HG03558 (cell line): ENCODE results near the gene PCDHB7.
"Not testable (repeated sequence)": the region's sequence is repeated elsewhere in the genome, so short reads cannot be mapped to it uniquely, and the experiment has no call there.

ENCODE experiments used
- ATAC-seq: cut with Tn5 transposase; IDR thresholded peaks from one replicate; pipeline ENCODE4 v1.9.1; 2021; ENCODE audit warnings: moderate number of reproducible peaks; ENCODE audit not compliant: unreplicated experiment; ENCODE audit errors: extremely low read depth

PCDHB7 gene

DNA sequence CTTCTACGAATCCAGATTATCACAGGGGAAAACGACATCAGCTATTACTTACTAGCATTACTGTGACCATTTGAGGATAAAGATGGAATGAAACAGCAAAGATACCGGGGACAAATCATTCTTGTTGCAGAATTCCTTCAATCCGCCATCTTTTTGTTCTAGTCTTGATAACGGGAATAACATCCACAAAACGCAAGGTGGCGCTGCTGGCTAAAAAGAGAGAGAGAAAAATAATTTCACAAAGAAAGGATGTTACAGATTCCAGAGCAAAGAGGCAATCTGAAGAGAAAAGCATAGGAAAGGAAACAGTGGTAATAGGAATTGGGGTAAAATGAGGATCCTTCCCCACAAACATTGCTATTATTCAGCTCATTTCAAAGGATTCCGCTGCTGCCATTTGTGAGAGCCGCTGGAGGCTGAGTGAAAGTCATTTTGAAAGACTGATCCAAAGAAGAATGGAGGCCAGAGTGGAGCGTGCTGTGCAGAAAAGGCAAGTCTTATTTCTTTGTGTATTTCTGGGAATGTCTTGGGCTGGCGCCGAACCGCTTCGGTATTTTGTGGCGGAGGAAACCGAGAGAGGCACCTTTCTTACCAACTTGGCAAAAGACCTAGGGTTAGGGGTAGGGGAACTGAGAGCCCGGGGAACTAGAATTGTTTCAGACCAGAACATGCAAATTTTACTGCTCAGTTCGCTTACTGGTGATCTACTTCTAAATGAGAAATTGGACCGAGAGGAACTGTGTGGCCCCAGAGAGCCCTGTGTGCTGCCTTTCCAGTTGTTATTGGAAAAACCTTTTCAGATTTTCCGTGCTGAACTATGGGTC, at the start of gene PCDHB7:
Gene PCDHB7 (plus strand): TSS at position 264 of the 824 bp plus-strand sequence. CDS start 192 bp downstream, at position 456.
- no peak for ATAC-seq

DNA sequence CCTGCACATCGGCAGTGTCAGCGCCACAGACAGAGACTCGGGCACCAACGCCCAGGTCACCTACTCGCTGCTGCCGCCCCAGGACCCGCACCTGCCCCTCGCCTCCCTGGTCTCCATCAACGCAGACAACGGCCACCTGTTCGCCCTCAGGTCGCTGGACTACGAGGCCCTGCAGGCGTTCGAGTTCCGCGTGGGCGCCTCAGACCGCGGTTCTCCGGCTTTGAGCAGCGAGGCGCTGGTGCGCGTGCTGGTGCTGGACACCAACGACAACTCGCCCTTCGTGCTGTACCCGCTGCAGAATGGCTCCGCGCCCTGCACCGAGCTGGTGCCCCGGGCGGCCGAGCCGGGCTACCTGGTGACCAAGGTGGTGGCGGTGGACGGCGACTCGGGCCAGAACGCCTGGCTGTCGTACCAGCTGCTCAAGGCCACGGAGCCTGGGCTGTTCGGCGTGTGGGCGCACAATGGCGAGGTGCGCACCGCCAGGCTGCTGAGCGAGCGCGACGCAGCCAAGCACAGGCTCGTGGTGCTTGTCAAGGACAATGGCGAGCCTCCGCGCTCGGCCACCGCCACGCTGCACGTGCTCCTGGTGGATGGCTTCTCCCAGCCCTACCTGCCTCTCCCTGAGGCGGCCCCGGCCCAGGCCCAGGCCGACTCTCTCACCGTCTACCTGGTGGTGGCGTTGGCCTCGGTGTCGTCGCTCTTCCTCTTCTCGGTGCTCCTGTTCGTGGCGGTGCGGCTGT, 48.9 kb upstream of the PCDHB7 start:
- ATAC-seq = not testable (repeated sequence)

DNA sequence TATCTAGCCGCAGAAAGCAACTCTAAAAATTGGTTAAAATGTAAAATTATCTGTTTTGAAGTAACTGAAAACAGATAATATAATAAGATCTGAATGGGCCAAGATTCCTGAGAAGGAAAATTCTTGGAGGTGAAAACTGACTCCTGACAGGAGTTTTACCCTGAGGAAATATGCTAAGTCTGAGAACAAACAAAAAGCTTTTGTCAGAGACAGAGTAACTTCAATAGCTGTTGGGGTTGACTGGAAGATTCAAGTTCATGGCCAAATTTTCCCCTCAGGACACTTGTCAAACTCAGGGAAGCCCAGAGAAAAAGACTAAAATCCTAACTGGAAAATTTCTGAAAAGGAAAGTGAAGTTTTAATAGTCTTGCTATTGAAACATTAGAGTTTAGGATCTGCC, 45.1 kb upstream of the PCDHB7 start:
- no peak for ATAC-seq

DNA sequence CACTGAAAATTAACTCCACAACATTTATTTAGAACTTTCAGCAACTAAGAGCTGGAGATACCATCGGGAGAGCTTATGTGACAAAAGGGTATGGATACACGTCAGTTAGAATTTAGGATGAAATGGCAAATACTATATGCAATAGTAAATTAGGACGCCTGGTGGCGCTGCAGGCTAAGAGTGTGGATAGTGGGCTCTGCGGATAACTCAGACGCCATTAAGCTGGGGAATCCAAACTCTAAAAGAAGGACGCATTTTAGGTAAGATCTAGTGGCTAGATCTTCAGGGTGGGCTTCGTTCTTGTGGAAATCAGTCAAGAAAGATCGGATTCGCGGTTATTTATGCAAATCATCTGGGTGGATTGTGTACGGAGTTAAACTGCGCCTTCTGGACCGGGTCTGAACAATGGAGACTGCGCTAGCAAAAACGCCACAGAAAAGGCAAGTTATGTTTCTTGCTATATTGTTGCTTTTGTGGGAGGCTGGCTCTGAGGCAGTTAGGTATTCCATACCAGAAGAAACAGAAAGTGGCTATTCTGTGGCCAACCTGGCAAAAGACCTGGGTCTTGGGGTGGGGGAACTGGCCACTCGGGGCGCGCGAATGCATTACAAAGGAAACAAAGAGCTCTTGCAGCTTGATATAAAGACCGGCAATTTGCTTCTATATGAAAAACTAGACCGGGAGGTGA, 37.3 kb upstream of the PCDHB7 start, which contains the start of gene PCDHB5:
Gene PCDHB5 (plus strand): TSS at position 177 of the 688 bp plus-strand sequence. CDS start 229 bp downstream, at position 406.
- no peak for ATAC-seq

DNA sequence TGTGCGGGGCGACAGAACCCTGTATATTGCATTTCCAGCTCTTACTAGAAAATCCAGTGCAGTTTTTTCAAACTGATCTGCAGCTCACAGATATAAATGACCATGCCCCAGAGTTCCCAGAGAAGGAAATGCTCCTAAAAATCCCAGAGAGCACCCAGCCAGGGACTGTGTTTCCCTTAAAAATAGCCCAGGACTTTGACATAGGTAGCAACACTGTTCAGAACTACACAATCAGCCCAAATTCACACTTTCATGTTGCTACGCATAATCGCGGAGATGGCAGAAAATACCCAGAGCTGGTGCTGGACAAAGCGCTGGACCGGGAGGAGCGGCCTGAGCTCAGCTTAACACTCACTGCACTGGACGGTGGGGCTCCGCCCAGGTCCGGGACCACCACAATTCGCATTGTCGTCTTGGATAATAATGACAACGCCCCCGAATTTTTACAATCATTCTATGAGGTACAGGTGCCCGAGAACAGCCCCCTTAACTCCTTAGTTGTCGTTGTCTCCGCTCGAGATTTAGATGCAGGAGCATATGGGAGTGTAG, 36.7 kb upstream of the PCDHB7 start:
- no peak for ATAC-seq

DNA sequence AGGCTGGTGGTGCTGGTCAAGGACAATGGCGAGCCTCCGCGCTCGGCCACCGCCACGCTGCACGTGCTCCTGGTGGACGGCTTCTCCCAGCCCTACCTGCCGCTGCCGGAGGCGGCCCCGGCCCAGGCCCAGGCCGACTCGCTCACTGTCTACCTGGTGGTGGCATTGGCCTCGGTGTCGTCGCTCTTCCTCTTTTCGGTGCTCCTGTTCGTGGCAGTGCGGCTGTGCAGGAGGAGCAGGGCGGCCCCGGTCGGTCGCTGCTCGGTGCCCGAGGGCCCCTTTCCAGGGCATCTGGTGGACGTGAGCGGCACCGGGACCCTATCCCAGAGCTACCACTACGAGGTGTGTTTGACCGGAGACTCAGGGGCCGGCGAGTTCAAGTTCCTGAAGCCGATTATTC, 35.1 kb upstream of the PCDHB7 start:
- not testable (repeated sequence) for ATAC-seq

DNA sequence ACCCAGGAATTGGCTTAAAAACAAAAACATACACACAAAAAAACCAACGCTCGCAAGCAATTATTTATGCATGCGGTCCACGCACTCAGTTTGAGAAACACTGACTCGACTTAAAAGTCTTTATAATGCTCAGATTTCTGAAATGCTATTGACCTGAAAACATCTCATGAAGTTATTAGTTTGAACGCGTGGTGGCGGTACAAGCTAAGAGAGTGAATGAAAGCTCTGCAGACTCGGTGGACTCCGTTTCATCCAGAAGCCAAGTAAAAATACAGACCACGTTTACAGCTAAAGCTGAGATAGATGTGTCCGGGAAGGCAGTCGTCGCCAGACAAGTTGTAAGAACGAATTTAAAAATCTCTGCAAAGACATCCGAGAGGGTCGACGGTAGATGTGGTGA, 22.6 kb upstream of the PCDHB7 start, which contains the start of gene PCDHB6:
Gene PCDHB6 (plus strand): TSS at position 246 of the 400 bp plus-strand sequence. CDS start 201 bp downstream, outside the sequence.
- no peak for ATAC-seq

DNA sequence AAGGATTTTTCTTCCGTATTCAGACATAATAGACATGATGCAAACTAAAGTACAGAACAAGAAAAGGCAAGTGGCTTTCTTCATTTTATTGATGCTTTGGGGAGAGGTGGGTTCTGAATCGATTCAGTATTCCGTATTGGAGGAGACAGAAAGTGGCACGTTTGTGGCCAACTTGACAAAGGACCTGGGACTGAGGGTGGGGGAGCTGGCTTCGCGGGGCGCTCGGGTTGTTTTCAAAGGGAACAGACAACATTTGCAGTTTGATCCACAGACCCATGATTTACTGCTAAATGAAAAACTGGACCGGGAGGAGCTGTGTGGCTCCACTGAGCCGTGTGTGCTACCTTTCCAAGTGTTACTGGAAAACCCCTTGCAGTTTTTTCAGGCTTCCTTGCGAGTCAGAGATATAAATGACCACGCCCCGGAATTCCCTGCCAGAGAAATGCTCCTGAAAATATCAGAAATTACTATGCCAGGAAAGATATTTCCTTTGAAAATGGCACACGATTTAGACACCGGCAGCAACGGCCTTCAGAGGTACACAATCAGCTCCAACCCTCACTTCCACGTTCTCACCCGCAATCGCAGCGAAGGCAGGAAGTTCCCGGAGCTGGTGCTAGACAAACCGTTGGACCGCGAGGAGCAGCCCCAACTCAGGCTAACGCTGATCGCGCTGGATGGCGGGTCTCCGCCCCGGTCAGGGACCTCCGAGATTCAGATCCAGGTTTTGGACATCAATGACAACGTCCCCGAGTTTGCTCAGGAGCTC, 22.0 kb upstream of the PCDHB7 start:
- no peak for ATAC-seq

DNA sequence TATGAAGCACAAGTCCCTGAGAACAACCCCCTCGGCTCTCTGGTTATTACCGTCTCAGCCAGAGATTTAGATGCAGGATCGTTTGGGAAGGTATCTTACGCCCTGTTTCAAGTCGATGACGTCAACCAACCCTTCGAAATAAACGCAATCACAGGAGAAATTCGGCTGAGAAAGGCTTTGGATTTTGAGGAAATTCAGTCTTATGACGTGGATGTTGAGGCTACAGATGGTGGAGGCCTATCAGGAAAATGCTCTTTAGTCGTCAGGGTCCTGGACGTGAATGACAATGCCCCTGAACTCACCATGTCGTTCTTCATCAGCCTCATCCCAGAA, 21.5 kb upstream of the PCDHB7 start:
- no peak for ATAC-seq

DNA sequence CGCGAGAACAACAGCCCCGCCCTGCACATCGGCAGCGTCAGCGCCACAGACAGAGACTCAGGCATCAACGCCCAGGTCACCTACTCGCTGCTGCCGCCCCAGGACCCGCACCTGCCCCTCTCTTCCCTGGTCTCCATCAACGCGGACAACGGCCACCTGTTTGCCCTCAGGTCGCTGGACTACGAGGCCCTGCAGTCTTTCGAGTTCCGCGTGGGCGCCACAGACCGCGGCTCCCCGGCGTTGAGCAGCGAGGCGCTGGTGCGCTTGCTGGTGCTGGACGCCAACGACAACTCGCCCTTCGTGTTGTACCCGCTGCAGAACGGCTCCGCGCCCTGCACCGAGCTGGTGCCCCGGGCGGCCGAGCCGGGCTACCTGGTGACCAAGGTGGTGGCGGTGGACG, 20.8 kb upstream of the PCDHB7 start:
- ATAC-seq = not testable (repeated sequence)

DNA sequence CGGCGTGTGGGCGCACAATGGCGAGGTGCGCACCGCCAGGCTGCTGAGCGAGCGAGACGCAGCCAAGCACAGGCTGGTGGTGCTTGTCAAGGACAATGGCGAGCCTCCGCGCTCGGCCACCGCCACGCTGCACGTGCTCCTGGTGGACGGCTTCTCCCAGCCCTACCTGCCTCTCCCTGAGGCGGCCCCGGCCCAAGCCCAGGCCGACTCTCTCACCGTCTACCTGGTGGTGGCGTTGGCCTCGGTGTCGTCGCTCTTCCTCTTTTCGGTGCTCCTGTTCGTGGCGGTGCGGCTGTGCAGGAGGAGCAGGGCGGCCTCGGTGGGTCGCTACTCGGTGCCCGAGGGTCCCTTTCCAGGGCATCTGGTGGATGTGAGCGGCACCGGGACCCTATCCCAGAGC, 20.3 kb upstream of the PCDHB7 start:
- not testable (repeated sequence) for ATAC-seq

DNA sequence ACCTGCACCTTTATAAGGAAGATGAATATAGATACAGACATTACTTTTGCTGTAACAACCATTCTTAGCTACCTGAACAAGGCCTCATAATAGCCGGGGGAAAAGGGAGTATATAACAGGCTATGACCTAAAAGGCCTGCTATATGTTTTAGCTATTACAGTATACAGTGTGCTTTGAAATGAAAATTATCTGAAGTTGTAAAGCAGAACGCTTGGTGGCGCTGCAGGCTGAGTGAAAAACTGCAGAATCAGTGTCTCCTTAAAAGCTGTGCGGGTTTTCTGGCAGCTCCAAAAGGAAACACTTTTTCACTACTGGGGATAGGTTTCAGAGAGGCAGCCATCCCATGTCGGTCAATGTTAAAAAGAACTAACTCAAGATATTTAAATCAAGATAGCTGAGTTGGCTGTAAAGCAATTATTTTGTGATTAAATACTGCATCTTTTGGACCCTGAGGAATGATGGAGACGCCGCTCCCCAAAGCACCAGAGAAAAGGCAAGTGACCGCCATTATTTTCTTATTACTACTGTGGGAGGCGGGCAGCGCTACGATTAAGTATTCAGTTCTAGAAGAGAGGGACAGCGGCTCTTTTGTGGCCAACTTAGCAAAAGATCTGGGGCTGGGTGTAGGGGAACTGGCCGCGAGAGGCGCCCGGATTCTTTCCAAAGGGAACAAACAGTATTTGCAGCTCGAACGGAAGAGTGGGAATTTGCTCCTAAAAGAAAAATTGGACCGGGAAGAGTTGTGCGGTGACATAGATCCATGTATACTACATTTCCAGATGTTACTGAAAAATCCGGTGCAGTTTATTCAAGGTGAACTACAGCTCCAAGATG, 16.7 kb upstream of the PCDHB7 start:
- ATAC-seq = no peak

DNA sequence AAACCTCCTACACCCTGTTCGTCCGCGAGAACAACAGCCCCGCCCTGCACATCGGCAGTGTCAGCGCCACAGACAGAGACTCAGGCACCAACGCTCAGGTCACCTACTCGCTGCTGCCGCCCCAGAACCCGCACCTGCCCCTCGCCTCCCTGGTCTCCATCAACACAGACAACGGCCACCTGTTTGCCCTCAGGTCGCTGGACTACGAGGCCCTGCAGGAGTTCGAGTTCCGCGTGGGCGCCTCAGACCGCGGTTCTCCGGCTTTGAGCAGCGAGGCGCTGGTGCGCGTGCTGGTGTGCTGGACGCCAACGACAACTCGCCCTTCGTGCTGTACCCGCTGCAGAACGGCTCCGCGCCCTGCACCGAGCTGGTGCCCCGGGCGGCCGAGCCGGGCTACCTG, 15.1 kb upstream of the PCDHB7 start:
- ATAC-seq = not testable (repeated sequence)

DNA sequence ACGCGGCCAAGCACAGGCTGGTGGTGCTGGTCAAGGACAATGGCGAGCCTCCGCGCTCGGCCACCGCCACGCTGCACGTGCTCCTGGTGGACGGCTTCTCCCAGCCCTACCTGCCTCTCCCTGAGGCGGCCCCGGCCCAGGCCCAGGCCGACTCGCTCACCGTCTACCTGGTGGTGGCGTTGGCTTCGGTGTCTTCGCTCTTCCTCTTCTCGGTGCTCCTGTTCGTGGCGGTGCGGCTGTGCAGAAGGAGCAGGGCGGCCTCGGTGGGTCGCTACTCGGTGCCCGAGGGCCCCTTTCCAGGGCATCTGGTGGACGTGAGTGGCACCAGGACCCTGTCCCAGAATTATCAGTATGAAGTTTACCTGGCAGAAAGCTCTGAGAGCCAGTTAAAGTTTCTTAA, 14.5 kb upstream of the PCDHB7 start:
- not testable (repeated sequence) for ATAC-seq

DNA sequence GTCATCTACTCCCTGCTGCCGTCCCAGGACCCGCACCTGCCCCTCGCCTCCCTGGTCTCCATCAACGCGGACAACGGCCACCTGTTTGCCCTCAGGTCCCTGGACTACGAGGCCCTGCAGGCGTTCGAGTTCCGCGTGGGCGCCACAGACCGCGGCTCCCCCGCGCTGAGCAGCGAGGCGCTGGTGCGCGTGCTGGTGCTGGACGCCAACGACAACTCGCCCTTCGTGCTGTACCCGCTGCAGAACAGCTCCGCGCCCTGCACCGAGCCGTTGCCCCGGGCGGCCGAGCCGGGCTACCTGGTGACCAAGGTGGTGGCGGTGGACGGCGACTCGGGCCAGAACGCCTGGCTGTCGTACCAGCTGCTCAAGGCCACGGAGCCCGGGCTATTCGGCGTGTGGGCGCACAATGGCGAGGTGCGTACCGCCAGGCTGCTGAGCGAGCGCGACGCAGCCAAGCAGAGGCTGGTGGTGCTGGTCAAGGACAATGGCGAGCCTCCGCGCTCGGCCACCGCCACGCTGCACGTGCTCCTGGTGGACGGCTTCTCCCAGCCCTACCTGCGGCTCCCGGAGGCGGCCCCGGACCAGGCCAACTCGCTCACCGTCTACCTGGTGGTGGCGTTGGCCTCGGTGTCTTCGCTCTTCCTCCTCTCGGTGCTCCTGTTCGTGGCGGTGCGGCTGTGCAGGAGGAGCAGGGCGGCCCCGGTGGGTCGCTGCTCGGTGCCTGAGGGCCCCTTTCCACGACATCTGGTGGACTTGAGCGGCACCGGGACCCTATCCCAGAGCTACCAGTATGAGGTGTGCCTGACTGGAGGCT, 2.1 kb downstream of the PCDHB7 start:
- ATAC-seq = not testable (repeated sequence)

DNA sequence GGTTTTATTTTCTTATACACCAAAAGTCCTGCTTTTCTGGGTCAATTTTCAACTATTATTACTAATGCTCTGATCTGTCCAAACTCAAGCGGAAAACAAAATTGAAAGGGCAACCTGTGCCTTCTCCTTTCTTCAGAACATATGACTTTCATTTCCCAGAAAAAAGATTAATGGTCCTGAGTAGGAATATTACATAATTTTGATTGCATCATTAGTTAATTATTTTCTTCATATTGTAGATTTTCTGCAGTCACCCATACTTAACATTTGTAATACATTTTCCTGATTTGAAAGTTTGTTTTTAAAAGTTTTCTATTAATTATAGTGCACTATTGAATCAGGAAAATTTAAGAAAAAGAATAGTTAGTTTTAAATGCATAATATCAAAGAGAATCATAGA, 3.5 kb downstream of the PCDHB7 start:
- ATAC-seq = no peak

DNA sequence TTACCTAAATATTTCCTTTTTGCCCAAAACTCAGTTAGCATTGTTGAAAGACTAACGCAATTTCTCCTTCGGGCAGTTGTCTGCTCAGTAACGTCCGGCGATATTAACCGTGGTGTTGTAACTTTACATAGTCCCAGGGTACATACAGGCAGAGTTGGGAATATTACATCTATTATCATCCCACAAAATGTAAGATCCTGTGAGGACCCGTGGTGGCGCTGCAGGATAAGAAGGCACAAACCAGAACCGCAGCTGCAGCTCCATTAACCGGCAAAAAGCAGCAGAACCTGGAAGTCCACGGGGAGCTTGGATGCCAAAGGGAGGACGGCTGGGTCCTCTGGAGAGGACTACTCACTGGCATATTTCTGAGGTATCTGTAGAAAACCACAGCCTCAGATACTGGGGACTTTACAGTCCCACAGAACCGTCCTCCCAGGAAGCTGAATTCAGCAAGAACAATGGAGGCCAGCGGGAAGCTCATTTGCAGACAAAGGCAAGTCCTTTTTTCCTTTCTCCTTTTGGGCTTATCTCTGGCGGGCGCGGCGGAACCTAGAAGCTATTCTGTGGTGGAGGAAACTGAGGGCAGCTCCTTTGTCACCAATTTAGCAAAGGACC, 5.2 kb downstream of the PCDHB7 start, which contains the start of gene PCDHB8:
Gene PCDHB8 (plus strand): TSS at position 214 of the 615 bp plus-strand sequence. CDS start 245 bp downstream, at position 459.
- ATAC-seq = not testable (repeated sequence)
